K562 (cell line): Measurements from ENCODE around the gene ZNF669. TPM values are rescaled to one million over a fixed set of nuclear protein-coding genes. Genes with fewer than 3 reads are reported as not detected.

Experiments
- ELF2 ChIP-seq: fragments of 250-450 bp; sonication (Bioruptor Pico); IDR thresholded peaks from 2 replicates; pipeline ENCODE4 v1.5.0; 2021; ENCODE audit warnings: mild to moderate bottlenecking
- HMGXB4 ChIP-seq: sonication (generic); formaldehyde crosslinking; IDR thresholded peaks from 2 replicates; pipeline ENCODE4 v1.8.1; 2023; ENCODE audit warnings: mild to moderate bottlenecking, missing genetic modification reagents
- MGA ChIP-seq: fragments of 450-650 bp; IDR thresholded peaks from 2 replicates; pipeline ENCODE4 v1.6.1; 2016; ENCODE audit warnings: mild to moderate bottlenecking, moderate library complexity
- MNT ChIP-seq, 2 experiments: fragments of 450-650 bp; conservative IDR thresholded peaks; 2 replicates each; pipeline ENCODE4 v1.6.1; 2017; ENCODE audit warnings: mild to moderate bottlenecking in 2 of 2, moderate library complexity in 2 of 2
- ZBTB9 ChIP-seq: fragments of 450-650 bp; formaldehyde crosslinking; IDR thresholded peaks from 2 replicates; pipeline ENCODE4 v1.4.0; 2020; ENCODE audit warnings: mild to moderate bottlenecking, moderate library complexity
- ZNF77 ChIP-seq: fragments of 250-450 bp; sonication (Bioruptor Pico); IDR thresholded peaks from 2 replicates; pipeline ENCODE4 v1.5.0; 2020
- polyA plus RNA-seq, 8 experiments: library from polyadenylated mRNA; depleted of rRNA in 4 of 8; stranded (reverse) in 5 of 8; unstranded in 3 of 8; fragments of >200 nt; fragmentation: Nextera tagmentation in 2 of 8; fragmentation: Illumina TruSeq in 1 of 8; extraction: Ambion mirVana in 2 of 8; extraction: Trizol in 1 of 8; gene quantifications; 2 replicates each; pipeline versions ENCODE4 v1.2.1 to v1.2.3, GENCODE V29; 2011 to 2014; ENCODE audit warnings: inconsistent platforms in 1 of 8, missing spikeins in 1 of 8
- total RNA-seq, 7 experiments: library from RNA; depleted of rRNA in 6 of 7; stranded (reverse); fragments of >200 nt in 6 of 7; fragmentation: Illumina TruSeq in 2 of 7; extraction: Trizol in 2 of 7; gene quantifications; 2 replicates each; pipeline versions ENCODE4 v1.2.1 to v1.2.3, GENCODE V29; 2011 to 2021; ENCODE audit warnings: low replicate concordance in 1 of 7

Gene ZNF669
- total and polyA plus RNA-seq, 9 of the 15 experiments (the other 6 are each of a cell fraction or from before 2014, with no cell fraction given): 5.3 to 18.3 (median 10.2) TPM

- TF ChIP-seq MGA: peak; percentile 92
- TF ChIP-seq ELF2 (CRISPR knock-in tag): 0 out of 2 replicates have a peak, but pooled peaks have one; percentile 64
- 0 out of 2 replicates have a peak, but pooled peaks have one; percentile 28 for TF ChIP-seq ZBTB9 (CRISPR knock-in tag)
- 0 out of 2 replicates have a peak, but pooled peaks have one; percentile 16 for TF ChIP-seq HMGXB4
- no peak for TF ChIP-seq ZNF77 (CRISPR knock-in tag)
- TF ChIP-seq MNT (conservative IDR thresholded peaks at IDR 0.05): peak in 1 of 2 experiments; percentile 58; a peak in 1 of 4 replicates
These were observed 7.7 kb upstream of the ZNF669 start (continued) for GRCh38 chr1:247111700-247112478.
